GM18951 (cell line): ENCODE measurements around the gene CAMKV.

ENCODE experiments used
- POLR2A ChIP-seq: IDR thresholded peaks from 4 replicates; pipeline ENCODE4 v1.6.1; 2011; ENCODE audit warnings: mild to moderate bottlenecking; ENCODE audit not compliant: insufficient read length, insufficient read depth; ENCODE audit errors: extremely low read depth
- in situ Hi-C: fragments of 300-500 bp; cut with MboI; formaldehyde crosslinking; loops from one replicate; pipeline ENCODE4 v1.12.0; 2022; ENCODE audit warnings: low sequenced_read_pairs, mixed read lengths, inconsistent platforms; ENCODE audit not compliant: unreplicated experiment

The CAMKV gene

DNA sequence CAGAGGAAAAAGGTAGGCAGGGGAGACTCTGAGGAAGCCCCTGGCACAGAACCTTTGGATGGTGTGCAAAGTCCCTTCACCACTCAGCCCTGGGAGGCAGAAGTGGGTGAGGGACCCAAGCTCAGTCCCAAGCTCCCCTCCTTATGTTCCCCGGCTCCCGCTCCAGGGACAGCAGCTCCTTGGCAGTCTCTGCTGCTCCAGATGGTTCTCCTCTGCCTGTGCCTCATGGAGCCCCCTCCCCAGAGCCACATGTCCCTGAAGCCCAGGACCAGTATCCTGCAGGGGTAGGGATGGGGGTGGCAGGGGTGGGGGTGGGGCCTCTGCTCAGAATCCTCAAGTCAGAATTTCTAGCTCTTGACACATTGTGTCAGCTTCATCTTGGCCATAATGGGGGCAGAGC lies 8.0 kb upstream of the CAMKV start:
- TF ChIP-seq POLR2A, result no peak
- in situ Hi-C loops, result no loop called here

DNA sequence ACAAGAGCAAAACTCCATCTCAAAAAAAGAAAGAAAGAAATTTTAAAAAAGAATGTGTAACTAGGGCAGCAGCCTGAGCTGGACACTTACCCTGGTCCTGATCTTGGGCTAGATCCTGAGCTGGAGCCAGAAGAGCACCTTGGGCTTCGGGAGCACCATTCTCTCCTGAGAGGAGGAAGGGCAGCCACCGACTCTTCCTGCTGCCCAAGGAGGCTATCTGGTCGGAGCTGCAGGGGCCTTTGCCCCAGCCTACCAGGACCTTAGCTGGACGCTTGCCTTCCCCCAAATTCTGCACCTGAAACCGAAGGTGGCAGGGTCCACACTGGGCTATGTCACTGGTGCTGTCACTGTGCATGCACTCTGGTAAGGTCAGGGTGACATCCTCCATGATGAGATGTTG lies 6.9 kb upstream of the CAMKV start:
- TF ChIP-seq POLR2A, result no peak
- in situ Hi-C loops, result no loop called here

GRCh38 chr3:49873623-49874022 lies 3.9 kb upstream of the CAMKV start:
- TF ChIP-seq POLR2A, result no peak

GRCh38 chr3:49872801-49873281 lies 3.1 kb upstream of the CAMKV start:
- no peak for TF ChIP-seq POLR2A
- in situ Hi-C loops, result no loop called here

More at GRCh38 chr3:49873623-49874022, 3.9 kb upstream of the CAMKV start:
- in situ Hi-C loops, result no loop called here

DNA sequence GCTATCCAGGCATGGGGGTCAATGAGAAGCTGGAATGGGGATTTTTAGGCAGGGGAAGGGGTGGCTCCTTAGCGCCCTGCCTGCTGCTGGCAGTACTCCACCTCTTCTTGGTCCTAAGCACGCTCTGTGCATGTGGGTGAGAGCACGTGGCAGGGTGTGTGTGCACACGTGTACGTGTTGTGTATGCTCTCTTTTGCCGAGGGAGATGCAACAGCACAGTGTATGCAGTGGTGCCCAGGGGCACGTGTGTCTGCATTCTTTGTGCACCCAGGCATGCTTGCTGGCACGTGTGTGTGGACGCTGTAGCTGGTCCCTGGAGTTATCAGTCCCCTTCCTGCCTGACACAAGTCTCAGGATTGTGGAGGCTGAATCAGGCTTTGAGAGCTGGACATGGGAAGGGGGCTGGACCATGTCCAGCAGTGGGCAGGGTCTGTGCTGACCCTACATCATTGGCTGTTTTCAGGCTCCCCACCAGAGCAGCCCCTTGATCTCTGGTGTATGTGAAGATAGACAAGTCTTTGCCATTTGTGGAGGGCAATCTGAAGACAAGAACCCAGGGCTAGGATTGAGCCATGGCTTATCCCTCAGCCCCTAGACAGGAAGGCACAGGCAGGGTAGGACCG lies 1.9 kb upstream of the CAMKV start:
- TF ChIP-seq POLR2A, result no peak
- in situ Hi-C loops, result no loop called here

DNA sequence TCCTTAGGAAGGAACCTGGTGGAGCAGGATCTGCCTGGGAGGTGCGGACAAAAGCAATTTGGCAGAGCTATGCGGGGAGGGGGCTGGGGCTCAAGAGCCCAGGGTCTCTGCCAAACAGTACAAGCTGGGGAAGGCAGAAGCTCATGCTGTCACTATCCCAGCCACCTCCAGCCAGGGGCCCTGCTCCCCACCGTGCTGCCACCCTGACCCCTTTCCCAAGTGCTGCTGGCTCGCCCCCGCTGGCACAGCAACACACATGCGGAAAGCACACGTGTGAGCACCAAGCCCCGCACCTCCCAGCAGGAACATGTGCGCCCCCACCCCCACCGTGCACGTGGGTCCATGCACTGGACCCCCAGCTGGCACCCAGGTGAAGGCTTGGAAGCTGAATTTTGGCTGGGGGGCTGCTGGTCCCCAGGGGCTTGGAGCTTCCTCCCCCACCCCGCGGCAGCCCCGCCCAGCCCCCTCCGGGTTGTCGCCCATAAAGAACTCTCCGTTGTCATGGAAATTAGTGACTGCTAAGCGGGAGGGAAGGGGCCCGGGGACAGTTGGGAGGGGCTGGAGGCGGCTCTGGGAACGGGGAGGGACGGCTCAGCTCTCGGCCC lies 742 bp downstream of the CAMKV start:
- TF ChIP-seq POLR2A, result no peak
- in situ Hi-C loops, result no loop called here

GRCh38 chr3:49867871-49868321 lies 1.8 kb downstream of the CAMKV start:
- no peak for TF ChIP-seq POLR2A
- in situ Hi-C loops, result no loop called here

DNA sequence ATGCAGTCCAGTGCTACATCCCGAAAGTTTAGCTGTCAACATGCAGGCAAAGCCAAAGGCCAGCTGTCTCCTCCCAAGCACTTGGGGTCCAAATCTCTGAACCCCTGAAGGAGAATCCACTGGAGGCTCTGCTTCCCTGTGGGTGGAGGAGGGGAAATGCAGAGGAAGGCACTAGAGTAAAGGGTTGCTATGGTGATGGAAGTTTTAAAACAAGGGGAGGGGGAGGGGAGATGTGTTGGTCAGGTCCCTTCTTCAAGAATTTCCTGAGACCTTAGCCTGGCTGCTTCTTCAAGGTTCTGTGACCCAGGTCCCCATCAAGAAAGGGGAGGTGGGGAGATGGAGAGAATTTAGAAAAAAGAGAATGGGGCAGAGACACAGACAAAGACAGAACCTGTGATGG lies 2.3 kb downstream of the CAMKV start:
- in situ Hi-C loops, result no loop called here

GRCh38 chr3:49865198-49865784 lies 4.4 kb downstream of the CAMKV start:
- no peak for TF ChIP-seq POLR2A
- in situ Hi-C loops, result no loop called here

More for the DNA sequence above, 2.3 kb downstream of the CAMKV start:
- no peak for TF ChIP-seq POLR2A

DNA sequence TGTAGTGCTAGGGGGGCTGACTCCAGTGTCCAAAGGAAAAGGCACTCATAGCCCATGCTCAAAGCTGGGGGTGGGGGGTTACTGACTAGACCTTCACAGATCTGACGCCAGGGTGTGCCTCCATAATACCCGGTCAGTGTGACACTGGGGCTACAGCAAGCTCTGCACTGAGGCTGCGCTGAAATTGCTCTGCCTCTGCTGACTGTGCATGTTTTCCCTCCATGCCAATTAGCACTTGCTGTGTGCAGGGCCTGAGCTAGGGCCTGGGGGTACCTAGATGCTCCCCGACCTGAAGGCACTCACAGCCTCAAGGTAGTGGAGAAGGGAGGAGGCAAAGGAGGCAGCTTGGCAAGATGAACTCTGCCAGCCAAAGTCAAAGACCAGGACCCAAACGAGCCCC lies 5.2 kb downstream of the CAMKV start:
- TF ChIP-seq POLR2A, result no peak
- in situ Hi-C loops, result no loop called here

DNA sequence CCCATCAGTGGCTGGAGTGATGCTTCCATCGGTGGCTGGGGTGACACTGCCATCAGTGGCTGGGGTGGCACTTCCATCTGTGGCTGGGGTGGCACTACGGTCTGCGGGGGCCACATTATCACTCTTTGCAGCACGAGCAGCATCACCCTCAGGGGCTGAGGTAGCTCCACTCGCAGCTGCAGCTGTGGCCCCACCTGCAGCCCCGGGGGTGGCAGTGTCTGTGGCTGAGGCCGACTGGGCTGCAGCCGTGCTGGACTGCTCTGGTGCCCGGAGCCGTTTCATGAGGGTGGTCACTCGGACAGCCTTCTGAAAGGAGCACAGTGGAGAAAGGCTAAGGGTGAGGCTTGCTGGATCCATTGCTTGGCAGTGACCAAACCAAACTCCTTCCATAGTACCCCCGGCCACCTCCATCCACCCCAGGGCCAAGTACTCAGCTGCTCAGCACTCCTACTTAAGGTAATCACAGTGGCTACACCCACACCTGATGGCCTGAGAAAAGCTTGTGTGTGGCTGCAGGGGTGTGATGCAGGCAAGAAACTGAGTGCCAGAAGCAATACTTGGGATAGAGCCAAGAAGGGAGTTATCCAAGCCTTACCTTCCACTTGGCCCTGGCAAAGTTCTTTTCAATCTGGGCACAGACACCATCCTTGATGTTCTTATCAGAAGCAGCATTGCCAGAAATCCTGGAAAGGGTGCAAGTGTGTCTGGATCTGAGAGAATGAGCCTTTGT lies 10.0 kb downstream of the CAMKV start:
- in situ Hi-C loops, result no loop called here
- no peak for TF ChIP-seq POLR2A

DNA sequence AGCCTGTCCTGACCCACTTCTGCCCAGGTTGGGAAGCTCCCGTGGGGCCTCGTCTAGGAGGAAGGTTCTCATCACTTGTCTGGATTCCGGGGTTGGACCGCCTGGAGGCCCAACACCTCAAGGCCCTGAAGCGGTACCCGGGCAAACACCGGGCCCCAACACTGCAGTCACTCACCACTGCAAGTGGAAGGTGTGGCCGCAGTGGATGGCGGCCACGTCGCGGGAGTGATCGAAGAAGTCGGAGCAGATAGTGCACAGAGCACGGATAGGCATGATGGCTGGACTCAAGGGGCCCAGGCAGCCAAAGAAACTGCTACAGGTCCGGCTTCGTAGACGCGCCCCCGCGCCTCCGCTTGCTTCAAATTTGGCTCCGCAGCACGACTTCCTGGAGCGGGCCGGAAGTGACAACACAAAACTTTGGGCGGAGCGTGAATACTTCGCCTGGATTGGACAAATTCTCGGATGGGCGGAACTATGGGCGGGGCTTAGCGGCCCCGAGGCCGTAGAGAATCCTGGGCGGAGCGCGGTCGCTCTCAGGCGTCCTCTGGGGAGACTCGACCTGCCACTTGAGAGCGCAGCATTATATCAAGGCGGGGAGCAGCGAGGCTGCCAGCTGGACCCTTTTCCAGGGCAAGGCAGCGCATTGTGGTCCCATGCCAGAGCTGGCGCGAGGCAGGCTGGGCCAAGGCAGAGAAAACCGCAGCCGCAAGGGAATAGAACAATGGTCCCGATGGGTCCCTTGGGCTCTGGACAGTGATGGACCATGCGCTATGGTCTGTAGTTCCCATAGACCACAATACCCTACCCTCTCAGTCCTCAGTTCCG lies 13.3 kb downstream of the CAMKV start, which contains the start of gene TRAIP:
TSS of gene TRAIP (minus strand) at position 384 of the 825 bp plus-strand sequence. CDS start at position 273, 111 bp downstream.
- peak; percentile 79 for TF ChIP-seq POLR2A
- in situ Hi-C loops, result no loop called here
